ENCODE data around the gene CCL27.

The CCL27 gene

GRCh38 chr9:34624475-34625185 lies 37.8 kb downstream of the CCL27 start:
- FAIRE-seq, result no peak

GRCh38 chr9:34623374-34624235 lies 38.9 kb downstream of the CCL27 start:
- no peak for FAIRE-seq

- peak; percentile 90 for FAIRE-seq
Observed at GRCh38 chr9:34620061-34620994, 42.1 kb downstream of the CCL27 start, which contains the start of gene DCTN3. Gene DCTN3 (minus strand): TSS chr9:34620495. CDS start chr9:34620464, 31 bp downstream.

GRCh38 chr9:34615132-34615531 lies 47.3 kb downstream of the CCL27 start:
- no peak for FAIRE-seq

GRCh38 chr9:34612788-34613390 lies 49.6 kb downstream of the CCL27 start:
- no peak for FAIRE-seq
